Mesothelial cell of epicardium (in vitro differentiated cells): ENCODE data around the gene MORF4L1. TPM values are rescaled to one million over a fixed set of nuclear protein-coding genes. Genes with fewer than 3 reads are reported as not detected.
A peak's percentile ranks its signal among the peaks of the same experiment; 100 is the strongest.
"Not testable (repeated sequence)": the region's sequence is repeated elsewhere in the genome, so short reads cannot be mapped to it uniquely, and the experiment has no call there.

Source experiments
- DNase-seq, 2 experiments: peaks; one replicate each; pipeline ENCODE4 v3.0.0; 2021; ENCODE audit warnings: low spot score in 2 of 2; ENCODE audit not compliant: unreplicated experiment in 2 of 2
- H3K27ac Mint-ChIP-seq: 2 replicates; pipeline ENCODE4 v1.8.0; 2021; ENCODE audit warnings: mixed read lengths
- H3K27me3 Mint-ChIP-seq: 2 replicates; pipeline ENCODE4 v1.8.0; 2021; ENCODE audit warnings: low read depth, mixed read lengths
- H3K36me3 Mint-ChIP-seq: 2 replicates; pipeline ENCODE4 v1.8.0; 2021; ENCODE audit warnings: mixed read lengths
- H3K4me1 Mint-ChIP-seq: 2 replicates; pipeline ENCODE4 v1.8.0; 2021; ENCODE audit warnings: mixed read lengths
- H3K4me3 Mint-ChIP-seq: 2 replicates; pipeline ENCODE4 v1.8.0; 2021; ENCODE audit warnings: mild to moderate bottlenecking, moderate library complexity, mixed read lengths
- H3K9me3 Mint-ChIP-seq: 2 replicates; pipeline ENCODE4 v1.8.0; 2021; ENCODE audit warnings: mixed read lengths
- total RNA-seq: library from RNA; stranded (reverse); gene quantifications from 3 replicates; pipeline ENCODE4 v1.2.1, GENCODE V29; 2021
- TF ChIP-seq, protein P1 (sequence below): fragments of 200-600 bp; sonication (generic); IDR thresholded peaks from one replicate; pipeline ENCODE4 v1.5.0; 2021; ENCODE audit warnings: antibody characterized with exemption; ENCODE audit not compliant: unreplicated experiment

The MORF4L1 gene
- total RNA-seq, 1 donor from 2014 or later, result 444 TPM

- TF ChIP-seq, protein P1, sequence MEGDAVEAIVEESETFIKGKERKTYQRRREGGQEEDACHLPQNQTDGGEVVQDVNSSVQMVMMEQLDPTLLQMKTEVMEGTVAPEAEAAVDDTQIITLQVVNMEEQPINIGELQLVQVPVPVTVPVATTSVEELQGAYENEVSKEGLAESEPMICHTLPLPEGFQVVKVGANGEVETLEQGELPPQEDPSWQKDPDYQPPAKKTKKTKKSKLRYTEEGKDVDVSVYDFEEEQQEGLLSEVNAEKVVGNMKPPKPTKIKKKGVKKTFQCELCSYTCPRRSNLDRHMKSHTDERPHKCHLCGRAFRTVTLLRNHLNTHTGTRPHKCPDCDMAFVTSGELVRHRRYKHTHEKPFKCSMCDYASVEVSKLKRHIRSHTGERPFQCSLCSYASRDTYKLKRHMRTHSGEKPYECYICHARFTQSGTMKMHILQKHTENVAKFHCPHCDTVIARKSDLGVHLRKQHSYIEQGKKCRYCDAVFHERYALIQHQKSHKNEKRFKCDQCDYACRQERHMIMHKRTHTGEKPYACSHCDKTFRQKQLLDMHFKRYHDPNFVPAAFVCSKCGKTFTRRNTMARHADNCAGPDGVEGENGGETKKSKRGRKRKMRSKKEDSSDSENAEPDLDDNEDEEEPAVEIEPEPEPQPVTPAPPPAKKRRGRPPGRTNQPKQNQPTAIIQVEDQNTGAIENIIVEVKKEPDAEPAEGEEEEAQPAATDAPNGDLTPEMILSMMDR, result no peak
- no peak for DNase-seq
- H3K27ac Mint-ChIP-seq, result no peak overlapping the region
- peaks cover 8% of the 10 kb centered on the region for H3K9me3 Mint-ChIP-seq
- H3K36me3 Mint-ChIP-seq, result no peaks in the 10 kb centered on the region
- H3K4me3 Mint-ChIP-seq, result no peak overlapping the region
- no peaks in the 10 kb centered on the region for H3K27me3 Mint-ChIP-seq
- no peaks in the 10 kb centered on the region for H3K4me1 Mint-ChIP-seq
Observed at GRCh38 chr15:78853500-78853899, 19.2 kb upstream of the MORF4L1 start.

GRCh38 chr15:78854833-78855372 is 17.8 kb upstream of the MORF4L1 start:
- Mint-ChIP-seq H3K4me3 (no peak overlapping the region), H3K27ac (no peak overlapping the region), H3K9me3 (peaks cover 8% of the 10 kb centered on the region), H3K27me3 (no peaks in the 10 kb centered on the region), H3K4me1 (no peaks in the 10 kb centered on the region), H3K36me3 (no peaks in the 10 kb centered on the region)
- TF ChIP-seq, protein P1, result no peak
- DNase-seq, result no peak

DNA sequence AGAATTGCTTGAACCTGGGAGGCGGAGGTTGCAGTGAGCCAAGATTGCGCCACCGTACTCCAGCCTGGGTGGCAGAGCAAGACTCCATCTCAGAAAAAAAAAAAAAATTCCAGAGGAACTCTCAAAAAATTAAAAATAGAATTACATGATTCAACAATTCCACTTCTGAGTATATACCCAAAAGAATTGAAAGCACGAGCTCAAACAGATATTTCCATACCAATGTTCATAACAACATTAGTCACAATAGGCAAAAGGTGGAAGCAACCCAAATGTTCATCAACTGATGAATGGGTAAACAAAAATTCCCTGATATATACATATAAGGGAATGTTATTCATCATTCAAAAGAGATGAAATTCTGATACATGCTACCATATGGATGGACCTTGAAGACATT is 16.9 kb upstream of the MORF4L1 start:
- DNase-seq, result no peak
- no peak overlapping the region for H3K27ac Mint-ChIP-seq
- H3K4me1 Mint-ChIP-seq, result no peaks in the 10 kb centered on the region
- peaks cover 8% of the 10 kb centered on the region for H3K9me3 Mint-ChIP-seq
- no peak overlapping the region for H3K4me3 Mint-ChIP-seq
- TF ChIP-seq, protein P1, result no peak
- H3K36me3 Mint-ChIP-seq, result no peaks in the 10 kb centered on the region
- no peaks in the 10 kb centered on the region for H3K27me3 Mint-ChIP-seq

GRCh38 chr15:78859971-78860719 is 12.5 kb upstream of the MORF4L1 start:
- H3K9me3 Mint-ChIP-seq, result no peaks in the 10 kb centered on the region
- no peaks in the 10 kb centered on the region for H3K4me1 Mint-ChIP-seq
- TF ChIP-seq, protein P1, result peak; percentile 49

DNA sequence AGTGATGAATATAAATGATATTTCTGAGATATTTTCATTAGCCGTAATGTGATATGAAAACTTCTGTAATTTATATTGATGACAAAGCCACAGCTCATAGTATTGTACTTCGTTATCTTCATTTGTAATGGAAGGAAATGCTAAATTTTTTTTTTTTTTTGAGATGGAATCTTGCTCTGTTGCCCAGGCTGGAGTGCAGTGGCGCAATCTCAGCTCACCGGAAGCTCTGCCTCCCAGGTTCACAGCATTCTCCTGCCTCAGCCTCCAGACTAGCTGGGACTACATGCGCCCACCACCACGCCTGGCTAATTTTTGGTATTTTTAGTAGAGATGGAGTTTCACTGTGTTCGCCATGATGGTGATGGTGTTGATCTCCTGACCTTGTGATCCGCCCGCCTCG is 7.1 kb upstream of the MORF4L1 start:
- H3K27me3 Mint-ChIP-seq, H3K9me3 Mint-ChIP-seq, H3K4me1 Mint-ChIP-seq, H3K4me3 Mint-ChIP-seq, H3K36me3 Mint-ChIP-seq, H3K27ac Mint-ChIP-seq, DNase-seq: not testable (repeated sequence)

More at GRCh38 chr15:78859971-78860719, 12.5 kb upstream of the MORF4L1 start:
- Mint-ChIP-seq H3K36me3 (no peaks in the 10 kb centered on the region), H3K4me3 (peak overlapping the region; percentile 81), H3K27ac (peak overlapping the region; percentile 96), H3K27me3 (no peaks in the 10 kb centered on the region)
- peak; percentile 37 to 67 for DNase-seq

DNA sequence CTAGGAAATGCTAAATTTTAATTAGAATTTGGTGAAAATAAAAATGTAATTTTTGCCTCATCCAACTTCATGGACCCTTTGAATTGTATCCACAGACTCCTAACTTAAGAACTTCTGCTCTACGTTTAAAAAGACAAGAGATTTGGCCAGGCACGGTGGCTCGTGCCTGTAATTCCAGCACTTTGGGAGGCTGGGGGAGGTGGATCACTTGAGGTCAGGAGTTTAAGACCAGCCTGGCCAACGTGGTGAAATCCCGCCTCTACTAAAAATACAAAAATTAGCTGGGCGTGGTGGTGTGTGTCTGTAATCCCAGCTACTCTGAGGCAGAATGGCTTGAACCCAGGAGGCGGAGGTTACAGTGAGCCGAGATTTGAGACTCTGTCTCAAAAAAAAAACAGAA is 6.7 kb upstream of the MORF4L1 start:
- not testable (repeated sequence) for H3K27me3 Mint-ChIP-seq, DNase-seq, H3K4me3 Mint-ChIP-seq, H3K27ac Mint-ChIP-seq, H3K9me3 Mint-ChIP-seq, H3K4me1 Mint-ChIP-seq, H3K36me3 Mint-ChIP-seq
